Measurements from ENCODE around the gene DVL2.
"Not testable (repeated sequence)": the region's sequence is repeated elsewhere in the genome, so short reads cannot be mapped to it uniquely, and the experiment has no call there.

Gene DVL2

GRCh38 chr17:7191571-7192270 lies 42.6 kb downstream of the DVL2 start:
- no peak for DNase-seq

DNA sequence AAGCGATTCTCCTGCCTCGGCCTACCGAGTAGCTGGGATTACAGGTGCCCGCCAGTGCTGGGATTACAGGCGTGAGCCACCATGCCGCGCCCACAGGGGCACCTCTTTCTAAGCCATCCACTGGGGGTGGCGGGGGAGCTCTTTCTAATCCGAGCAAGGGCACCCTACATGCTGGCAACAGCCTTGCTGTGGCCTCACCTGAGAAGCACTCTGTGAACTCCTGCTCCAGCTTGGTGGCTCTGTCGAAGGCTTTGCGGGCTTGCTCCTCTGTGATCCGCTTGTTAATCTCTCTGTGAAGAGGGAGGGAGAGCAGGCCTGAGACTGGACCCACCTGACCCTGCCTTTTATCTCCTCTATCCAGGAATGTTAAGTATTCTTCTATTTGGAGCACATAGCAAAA lies 43.2 kb downstream of the DVL2 start:
- DNase-seq: no peak

DNA sequence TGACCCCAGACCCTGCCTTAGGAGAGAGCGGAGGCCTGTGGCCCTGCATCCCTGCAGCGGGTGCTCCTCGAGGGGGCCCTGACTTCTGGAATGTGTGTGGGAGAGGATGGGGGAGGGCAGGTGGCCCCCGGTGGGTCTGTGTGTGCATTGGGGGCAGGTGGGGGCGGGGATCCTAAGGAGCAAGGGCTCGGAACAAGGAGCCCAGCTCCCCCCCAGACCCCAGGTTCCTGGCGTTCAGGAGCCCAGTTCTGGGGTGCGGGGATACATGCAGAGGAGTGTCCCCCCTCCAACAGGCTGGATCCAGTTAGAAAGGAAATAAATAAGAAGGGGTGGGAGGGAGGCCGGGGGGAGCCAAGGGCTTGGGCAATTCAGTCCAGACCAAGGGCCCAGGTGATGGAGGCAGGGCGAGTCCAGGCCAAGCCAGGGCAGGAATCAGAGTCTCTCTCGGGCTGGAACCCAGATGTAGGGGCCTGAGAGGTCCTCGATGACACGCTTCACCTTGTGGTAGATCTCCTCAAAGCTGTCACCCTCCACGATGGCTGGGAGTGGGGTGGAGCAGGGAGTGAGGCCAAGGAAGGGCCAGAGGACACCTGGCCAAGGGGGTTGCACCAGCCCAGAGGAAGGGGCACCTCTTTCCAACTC lies 43.9 kb downstream of the DVL2 start:
- no peak for DNase-seq

DNA sequence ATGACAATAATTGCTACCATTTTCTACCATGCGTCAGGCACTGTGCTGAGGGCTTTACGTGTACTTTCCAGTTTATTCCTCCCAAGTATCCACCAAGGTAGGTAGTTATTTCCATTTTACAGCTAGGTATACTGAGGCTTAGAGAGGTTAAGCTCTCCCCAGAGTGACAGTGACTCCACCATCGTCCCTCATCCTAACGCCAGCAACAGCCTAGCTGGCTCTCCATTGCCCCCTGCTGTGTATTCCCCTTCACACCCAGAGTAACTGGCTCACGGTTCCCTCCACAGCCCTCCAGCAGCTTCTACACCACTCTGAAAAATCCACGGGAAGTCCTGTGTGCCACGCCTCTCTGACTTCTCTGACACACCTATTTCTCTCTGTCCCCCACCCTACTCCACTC lies 48.1 kb downstream of the DVL2 start:
- DNase-seq: no peak

- DNase-seq: no peak
These were observed 49.7 kb downstream of the DVL2 start for GRCh38 chr17:7184647-7185046.

GRCh38 chr17:7184091-7184488 lies 50.2 kb downstream of the DVL2 start:
- DNase-seq: no peak

DNA sequence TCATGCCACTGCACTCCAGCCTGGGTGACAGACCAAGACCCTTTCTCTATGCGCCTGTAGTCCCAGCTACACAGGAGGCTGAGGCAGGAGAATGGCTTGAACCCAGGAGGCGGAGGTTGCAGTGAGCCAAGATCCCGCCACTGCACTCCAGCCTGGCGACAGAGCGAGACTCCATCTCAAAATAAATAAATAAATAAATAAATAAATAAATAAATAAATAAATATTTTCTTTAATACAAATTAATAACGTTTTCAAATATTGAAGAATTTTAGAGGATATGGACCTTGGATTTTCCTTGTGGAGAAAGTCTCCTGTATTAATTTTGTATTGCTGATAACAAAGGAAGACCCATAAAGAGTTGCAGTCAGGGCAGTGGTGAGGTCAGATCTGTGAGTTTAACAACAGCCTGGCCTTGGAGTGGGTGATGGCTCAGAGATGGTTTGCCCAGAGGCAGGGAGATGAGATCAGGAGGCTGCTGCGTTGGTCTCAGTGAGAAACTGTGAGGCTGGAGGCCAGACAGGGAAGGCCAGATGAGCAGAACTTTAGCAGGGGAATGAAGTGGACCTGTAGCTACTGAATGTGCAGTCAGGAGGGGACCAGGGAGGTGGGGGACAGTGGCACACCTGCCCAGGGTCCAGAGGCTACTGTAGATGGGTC lies 50.8 kb downstream of the DVL2 start:
- no peak for DNase-seq

- not testable (repeated sequence) for DNase-seq
These were observed 52.2 kb downstream of the DVL2 start for GRCh38 chr17:7182101-7182500.

DNA sequence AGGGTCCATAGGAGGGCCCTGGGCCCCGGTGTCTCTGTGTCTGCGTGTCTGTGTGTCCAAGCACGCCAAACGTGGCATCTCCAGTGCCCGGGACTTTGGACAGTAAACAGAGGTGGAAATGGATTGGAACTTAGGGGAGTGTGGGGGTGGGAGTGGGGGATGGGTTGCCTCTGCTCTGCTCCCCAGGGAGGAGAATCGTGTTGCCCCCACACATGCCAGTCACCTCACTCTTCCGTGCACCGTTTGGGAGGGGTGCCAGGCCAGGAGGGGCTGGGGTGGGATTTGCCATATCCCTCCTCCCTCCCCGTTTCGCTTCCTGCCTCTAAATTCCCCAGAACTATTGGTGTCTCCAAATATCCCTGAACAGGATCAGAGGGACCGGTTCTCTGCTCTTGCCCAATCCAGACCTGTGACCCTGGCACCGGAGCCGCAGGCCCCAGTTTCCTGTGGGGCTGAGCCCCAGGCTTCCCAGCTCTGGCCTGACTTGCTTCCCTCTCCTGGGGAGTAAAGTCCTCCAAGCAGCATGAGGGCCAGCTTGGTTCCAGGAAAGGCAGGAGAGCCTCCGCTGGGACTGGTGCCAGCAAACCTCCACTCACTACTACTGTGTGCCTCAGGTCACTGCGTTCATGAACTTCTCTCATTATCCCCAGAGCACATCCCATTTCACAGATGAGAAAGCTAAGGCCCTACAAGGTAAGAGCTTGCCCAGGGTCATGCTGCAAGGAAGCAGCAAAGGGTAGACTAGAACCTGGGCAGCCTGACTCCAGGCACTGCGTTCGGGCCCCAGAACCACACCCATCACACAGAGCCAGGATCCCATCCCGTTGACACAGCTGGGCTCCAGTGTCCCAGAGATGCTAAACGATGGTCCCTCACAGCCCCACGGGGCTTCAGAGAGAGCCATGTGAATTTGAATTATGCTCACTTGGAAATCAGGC lies 54.7 kb downstream of the DVL2 start, which contains the start of gene ASGR1:
Gene ASGR1 (minus strand): TSS at position 54 of the 938 bp plus-strand sequence. CDS start 807 bp downstream, outside the sequence.
- no peak for DNase-seq

DNA sequence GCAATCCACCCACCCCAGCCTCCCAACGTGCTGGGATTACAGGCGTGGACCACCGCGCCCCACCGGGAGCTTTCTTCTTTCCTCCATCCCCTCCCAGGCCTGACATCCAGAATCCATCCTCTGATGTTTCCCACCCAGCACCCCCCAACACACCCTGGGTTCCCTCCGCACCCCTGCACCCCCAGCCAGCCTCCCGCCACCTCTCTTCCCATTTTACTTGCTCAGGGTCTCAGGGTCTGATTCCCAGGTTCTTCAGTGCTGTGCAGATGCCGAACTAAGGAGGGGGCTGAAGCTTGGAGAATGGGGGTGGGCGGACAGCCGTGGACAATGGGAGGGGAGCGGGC lies 55.4 kb downstream of the DVL2 start:
- DNase-seq: no peak

DNA sequence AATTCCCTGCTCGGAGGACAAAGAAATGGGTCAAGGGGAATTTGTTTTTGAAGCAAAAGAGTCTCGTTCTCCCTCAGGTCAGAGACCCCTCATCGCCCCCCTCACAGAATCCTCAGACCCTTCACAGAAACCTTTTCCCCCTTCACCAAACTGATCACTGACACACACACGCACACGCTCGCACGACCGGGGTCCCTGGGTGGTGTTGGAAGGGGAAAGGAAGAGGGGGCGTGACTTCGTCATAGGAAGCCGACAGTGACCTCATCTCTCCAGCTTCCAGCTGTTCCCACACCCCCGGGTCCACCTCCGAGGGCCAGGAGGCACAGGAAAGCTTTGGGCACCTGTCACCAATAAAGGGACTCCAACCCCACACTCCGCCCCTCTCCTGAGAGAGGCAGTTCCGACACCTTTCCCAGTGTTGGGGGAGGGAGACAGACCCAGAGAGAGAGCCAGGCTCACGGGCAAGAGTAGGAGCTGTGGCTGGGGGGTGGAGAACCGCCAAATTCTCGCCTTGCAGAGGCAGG lies 56.3 kb downstream of the DVL2 start:
- DNase-seq: no peak

- peak; percentile 56 to 60 for DNase-seq
These were observed 56.9 kb downstream of the DVL2 start for GRCh38 chr17:7177191-7177953.

GRCh38 chr17:7176841-7177190 lies 57.5 kb downstream of the DVL2 start:
- DNase-seq: no peak

GRCh38 chr17:7176107-7176840 lies 58.0 kb downstream of the DVL2 start:
- no peak for DNase-seq
